ENCODE measurements around the gene ADAMTS6. TPM values are rescaled to one million over a fixed set of nuclear protein-coding genes. Genes with fewer than 3 reads are reported as not detected.

ADAMTS6 gene
- total RNA-seq (2022; extraction: Qiagen RNA extraction) = 0.01 to 0.10 TPM (median 0.06 TPM) in 4 of 5 replicates, not detected in the other

GRCh38 chr5:65481635-65482295, at the start of gene ADAMTS6:
Gene ADAMTS6 (minus strand): TSS chr5:65481920. CDS start chr5:65473673, 8,247 bp downstream.

Other genes starting within 250 kb of the ADAMTS6 start
- 28.5 to 35.4 TPM (median 30.9 TPM) in 5 replicates for gene CENPK, start 81.2 kb upstream of the ADAMTS6 start, total RNA-seq (2022; extraction: Qiagen RNA extraction)
- gene PPWD1, start 81.4 kb upstream of the ADAMTS6 start, total RNA-seq (2022; extraction: Qiagen RNA extraction) = 16.0 to 20.4 TPM (median 17.2 TPM) in 5 replicates
- gene TRIM23, start 142.4 kb upstream of the ADAMTS6 start, total RNA-seq (2022; extraction: Qiagen RNA extraction) = 5.7 to 8.3 TPM (median 7.0 TPM) in 5 replicates
- 1.9 to 2.8 TPM (median 2.0 TPM) in 5 replicates for gene SHLD3, start 143.1 kb upstream of the ADAMTS6 start, total RNA-seq (2022; extraction: Qiagen RNA extraction)
- 12.5 to 16.5 TPM (median 15.4 TPM) in 5 replicates for gene TRAPPC13, start 143.1 kb upstream of the ADAMTS6 start, total RNA-seq (2022; extraction: Qiagen RNA extraction)
- gene SGTB, start 240.2 kb upstream of the ADAMTS6 start, total RNA-seq (2022; extraction: Qiagen RNA extraction) = 5.3 to 9.9 TPM (median 7.6 TPM) in 5 replicates
- gene NLN, start 240.3 kb upstream of the ADAMTS6 start, total RNA-seq (2022; extraction: Qiagen RNA extraction) = 51.2 to 70.0 TPM (median 63.1 TPM) in 5 replicates